ENCODE measurements around the gene FGG.
"Not testable (repeated sequence)": the region's sequence is repeated elsewhere in the genome, so short reads cannot be mapped to it uniquely, and the experiment has no call there.

DNA sequence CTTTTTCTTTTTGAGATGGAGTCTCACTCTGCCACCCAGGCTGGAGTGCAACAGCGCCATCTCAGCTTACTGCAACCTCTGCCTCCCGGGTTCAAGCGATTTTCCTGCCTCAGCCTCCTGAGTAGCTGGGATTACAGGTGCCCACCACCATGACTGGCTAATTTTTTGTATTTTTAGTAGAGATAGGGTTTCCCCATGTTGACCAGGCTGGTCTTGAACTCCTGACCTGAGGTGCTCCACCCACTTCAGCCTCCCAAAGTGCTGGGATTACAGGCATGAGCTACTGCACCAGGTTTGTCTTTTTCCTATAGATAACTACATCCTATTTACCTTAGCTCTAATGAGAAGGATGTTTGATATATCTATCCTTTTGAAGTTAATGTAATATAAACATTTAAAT is 18.1 kb downstream of the FGG start:
- TF ChIP-seq, protein P1, sequence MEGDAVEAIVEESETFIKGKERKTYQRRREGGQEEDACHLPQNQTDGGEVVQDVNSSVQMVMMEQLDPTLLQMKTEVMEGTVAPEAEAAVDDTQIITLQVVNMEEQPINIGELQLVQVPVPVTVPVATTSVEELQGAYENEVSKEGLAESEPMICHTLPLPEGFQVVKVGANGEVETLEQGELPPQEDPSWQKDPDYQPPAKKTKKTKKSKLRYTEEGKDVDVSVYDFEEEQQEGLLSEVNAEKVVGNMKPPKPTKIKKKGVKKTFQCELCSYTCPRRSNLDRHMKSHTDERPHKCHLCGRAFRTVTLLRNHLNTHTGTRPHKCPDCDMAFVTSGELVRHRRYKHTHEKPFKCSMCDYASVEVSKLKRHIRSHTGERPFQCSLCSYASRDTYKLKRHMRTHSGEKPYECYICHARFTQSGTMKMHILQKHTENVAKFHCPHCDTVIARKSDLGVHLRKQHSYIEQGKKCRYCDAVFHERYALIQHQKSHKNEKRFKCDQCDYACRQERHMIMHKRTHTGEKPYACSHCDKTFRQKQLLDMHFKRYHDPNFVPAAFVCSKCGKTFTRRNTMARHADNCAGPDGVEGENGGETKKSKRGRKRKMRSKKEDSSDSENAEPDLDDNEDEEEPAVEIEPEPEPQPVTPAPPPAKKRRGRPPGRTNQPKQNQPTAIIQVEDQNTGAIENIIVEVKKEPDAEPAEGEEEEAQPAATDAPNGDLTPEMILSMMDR (IDR thresholded peaks at IDR 0.05) = not testable (repeated sequence)
- TF ChIP-seq POLR2A (IDR thresholded peaks at IDR 0.05) = not testable (repeated sequence)

Measured in right lobe of liver (tissue), 4 donors.